HEK293T (cell line): Measurements from ENCODE around the gene WDR44.

Experiments used
- FOXA1 ChIP-seq: fragments of 450-650 bp; IDR thresholded peaks from 2 replicates; pipeline ENCODE4 v1.6.1; 2016; ENCODE audit warnings: mild to moderate bottlenecking
- SUZ12 ChIP-seq: fragments of 450-650 bp; IDR thresholded peaks from 2 replicates; pipeline ENCODE4 v1.6.1; 2016; ENCODE audit warnings: mild to moderate bottlenecking
- TARDBP ChIP-seq: fragments of 450-650 bp; IDR thresholded peaks from 2 replicates; pipeline ENCODE4 v1.6.1; 2016

DNA sequence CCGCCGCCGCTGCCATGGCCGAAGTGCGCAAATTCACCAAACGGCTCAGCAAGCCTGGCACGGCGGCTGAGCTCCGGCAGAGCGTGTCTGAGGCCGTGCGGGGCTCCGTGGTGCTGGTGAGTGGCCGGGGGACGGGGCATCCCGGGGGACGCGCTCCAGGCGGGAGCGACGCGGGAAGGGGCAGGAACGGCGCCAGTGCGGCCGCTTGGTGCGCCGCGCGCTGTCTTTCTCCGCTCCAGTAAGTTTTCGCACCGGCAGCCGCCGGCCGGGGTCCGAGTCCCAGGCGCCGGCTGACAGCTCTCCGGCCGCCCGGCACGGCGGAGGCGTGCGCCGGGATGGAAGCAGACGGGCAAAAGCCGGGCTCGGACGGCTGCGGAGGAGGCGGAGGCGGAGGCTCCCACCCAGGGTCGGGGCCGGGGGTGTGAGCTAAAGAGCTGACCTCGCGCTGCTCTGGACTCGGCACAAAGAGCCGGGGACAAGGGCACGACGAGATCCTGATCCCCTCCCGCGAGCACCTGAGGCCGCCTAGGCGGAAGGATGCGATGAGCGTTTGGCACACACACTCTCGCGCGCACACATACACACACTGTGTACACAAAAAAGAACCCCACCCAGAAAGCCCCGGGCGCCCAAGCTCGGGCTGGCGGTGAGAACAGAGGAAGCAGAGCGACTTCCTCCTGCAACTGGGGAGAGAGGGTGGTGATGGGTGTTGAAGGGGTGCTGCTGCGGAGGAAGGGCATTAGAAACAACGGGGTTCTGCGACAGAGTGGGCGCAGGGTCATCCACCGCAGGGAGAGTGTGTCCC, 150.3 kb downstream of the WDR44 start:
- TF ChIP-seq FOXA1, result no peak
- no peak for TF ChIP-seq SUZ12
- TF ChIP-seq TARDBP, result no peak
